Right forelimb (tissue), 1 donor: ENCODE measurements around the gene MIX23.

Experiments
- DNase-seq: peaks from one replicate; pipeline ENCODE4 v3.0.0-alpha.2; 2018

The MIX23 gene

DNA sequence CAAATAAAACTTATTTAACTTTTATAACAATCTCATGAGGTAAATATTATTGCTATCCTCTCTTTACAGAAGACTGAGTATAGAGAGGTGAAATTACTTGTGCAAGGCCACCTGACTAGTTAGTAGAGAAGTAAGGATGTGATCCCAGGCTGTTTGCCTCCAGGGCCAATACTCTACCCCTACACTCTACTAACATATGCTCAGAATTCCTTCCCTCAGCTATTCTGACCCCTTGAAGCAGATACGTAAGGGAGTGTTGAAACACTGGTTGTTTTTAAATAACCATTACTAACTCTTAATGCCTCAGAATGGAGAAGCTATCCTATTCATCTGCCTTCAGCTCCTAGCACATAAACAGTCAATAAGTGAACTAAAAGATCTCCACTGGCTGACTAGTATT lies 33.9 kb downstream of the MIX23 start:
- no peak for DNase-seq

DNA sequence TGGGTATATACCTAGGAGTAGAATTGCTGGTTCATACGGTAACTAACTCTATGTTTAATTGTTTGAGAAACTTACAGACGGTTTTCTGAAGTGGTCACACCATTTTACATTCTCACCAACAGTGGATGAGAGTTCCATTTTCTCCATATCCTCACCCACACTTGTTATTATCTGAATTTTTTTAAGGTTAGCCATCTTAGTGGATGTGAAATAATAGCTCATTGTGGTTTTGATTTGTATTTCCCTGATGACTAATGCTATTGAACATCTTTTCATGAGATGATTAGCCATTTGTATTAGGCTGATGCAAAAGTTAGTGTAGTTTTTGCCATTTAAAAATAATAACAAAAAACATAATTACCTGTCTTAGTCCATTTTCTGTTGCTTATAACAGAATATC lies 39.4 kb downstream of the MIX23 start:
- no peak for DNase-seq

- DNase-seq: no peak
These were observed 40.2 kb downstream of the MIX23 start for GRCh38 chr3:122342803-122343202.

- no peak for DNase-seq
These were observed 50.5 kb downstream of the MIX23 start for GRCh38 chr3:122332551-122332950.

- no peak for DNase-seq
These were observed 51.1 kb downstream of the MIX23 start for GRCh38 chr3:122331886-122332285.

DNA sequence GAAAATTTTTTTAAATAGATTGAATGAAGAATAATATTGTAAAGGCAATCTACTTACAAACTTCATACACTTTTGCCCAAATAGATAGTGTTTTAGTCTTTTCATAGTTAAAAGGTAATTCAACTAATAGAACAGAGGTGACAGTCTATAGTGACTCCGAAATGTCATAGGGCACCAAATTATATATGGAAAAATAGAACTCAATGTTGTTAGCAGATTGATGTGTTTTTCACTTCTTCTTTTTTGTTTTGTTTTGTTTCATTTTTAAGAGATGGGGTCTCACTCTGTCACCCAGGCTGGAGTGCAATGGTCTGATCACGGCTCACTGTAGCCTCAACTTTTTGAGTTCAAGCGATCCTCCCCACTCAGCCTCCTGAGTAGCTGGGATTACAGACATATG lies 57.3 kb downstream of the MIX23 start:
- no peak for DNase-seq

DNA sequence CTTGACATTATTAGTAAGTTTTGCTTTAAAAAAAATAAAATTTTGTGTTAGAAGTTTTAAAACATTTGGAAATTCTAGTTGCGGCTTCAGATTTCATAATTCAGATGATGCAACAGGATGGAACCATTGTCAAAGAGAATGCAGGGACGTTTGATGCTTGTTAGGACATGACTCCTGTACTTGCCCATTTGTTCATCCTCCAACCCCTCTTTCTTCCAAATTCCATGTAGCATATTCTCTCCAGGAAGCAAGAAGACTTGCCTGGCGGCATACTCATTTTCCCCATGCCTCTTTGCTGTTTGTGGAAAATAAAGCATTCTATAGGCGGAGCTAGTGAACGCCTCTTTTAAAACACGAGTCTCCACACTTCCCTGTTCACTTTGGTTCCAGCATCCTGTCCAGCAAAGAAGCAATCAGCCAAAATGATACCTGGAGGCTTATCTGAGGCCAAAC lies 58.1 kb downstream of the MIX23 start, which contains the start of gene CSTA:
Gene CSTA (plus strand): TSS at position 378 of the 453 bp plus-strand sequence. CDS start 45 bp downstream, at position 423.
- no peak for DNase-seq

- no peak for DNase-seq
These were observed 60.6 kb downstream of the MIX23 start for GRCh38 chr3:122322095-122323075.

GRCh38 chr3:122318620-122319019 lies 64.4 kb downstream of the MIX23 start:
- DNase-seq: no peak

DNA sequence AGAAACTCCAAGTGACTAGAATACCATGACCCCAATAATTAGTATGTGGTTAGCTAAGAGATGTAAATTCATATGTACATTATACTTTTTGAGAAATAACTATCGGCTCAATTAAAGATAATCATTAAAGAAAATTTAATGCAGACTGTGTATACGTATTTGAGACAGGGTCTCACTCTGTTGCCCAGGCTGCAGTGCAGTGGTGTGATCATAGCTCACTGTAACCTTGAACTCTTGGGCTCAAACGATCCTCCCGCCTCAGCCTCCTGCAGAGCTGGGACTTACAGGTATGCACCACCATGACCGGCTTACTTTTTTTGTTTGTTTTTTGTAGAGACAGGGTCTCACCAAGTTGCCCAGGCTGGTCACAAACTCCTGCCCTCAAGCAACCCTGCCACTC lies 66.7 kb downstream of the MIX23 start:
- no peak for DNase-seq

- no peak for DNase-seq
These were observed 67.4 kb downstream of the MIX23 start for GRCh38 chr3:122315619-122316018.

- DNase-seq: no peak
These were observed 68.7 kb downstream of the MIX23 start for GRCh38 chr3:122314228-122314876.

DNA sequence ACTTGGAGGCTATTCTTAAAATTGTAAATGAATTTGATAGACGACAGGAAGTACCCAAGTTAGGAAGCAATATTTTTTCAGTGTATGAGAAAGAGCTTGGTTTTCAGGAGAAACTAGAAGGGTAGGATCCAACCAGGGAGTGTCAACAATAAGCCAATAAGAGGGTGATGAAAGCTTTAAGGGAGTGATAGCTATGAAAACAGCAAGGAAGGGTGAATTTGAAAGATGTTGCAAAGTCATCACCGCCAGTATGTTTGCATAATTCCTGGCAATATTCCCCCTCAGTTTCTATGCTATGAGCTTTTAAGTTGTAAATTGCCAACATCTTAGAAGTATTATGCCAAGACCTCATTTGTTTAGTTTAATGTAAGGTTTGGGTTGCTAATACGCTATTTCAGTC lies 69.8 kb downstream of the MIX23 start:
- no peak for DNase-seq

GRCh38 chr3:122312826-122313225 lies 70.2 kb downstream of the MIX23 start:
- no peak for DNase-seq

- DNase-seq: no peak
These were observed 72.7 kb downstream of the MIX23 start for GRCh38 chr3:122310361-122310760.
